Kidney epithelial cell (primary cell): ENCODE data around the gene CAMK2B. TPM values are rescaled to one million over a fixed set of nuclear protein-coding genes. Genes with fewer than 3 reads are reported as not detected.
"Not testable (repeated sequence)": the region's sequence is repeated elsewhere in the genome, so short reads cannot be mapped to it uniquely, and the experiment has no call there.

ENCODE experiments used
- DNase-seq: peaks from one replicate; pipeline ENCODE4 v3.0.0-alpha.2; 2010; ENCODE audit warnings: low read depth
- H3K27me3 ChIP-seq: 2 replicates; pipeline ENCODE4 v1.6.0; 2011; ENCODE audit warnings: low read length; ENCODE audit not compliant: control insufficient read depth, insufficient read depth
- H3K36me3 ChIP-seq: 2 replicates; pipeline ENCODE4 v1.5.1; 2011; ENCODE audit warnings: low read length; ENCODE audit not compliant: control insufficient read depth, insufficient read depth
- H3K4me3 ChIP-seq: 2 replicates; pipeline ENCODE4 v1.5.1; 2011; ENCODE audit warnings: low read depth, mild to moderate bottlenecking, control low read depth, low read length
- total RNA-seq: library from RNA; depleted of rRNA; stranded (reverse); fragments of >200 nt; gene quantifications from 2 replicates; pipeline ENCODE4 v1.2.3, GENCODE V29; 2015
- TF ChIP-seq, protein P1 (sequence below): IDR thresholded peaks from 2 replicates; pipeline ENCODE4 v1.5.1; 2011; ENCODE audit warnings: mild to moderate bottlenecking, moderate library complexity, low read length, control low read depth, inconsistent platforms; ENCODE audit not compliant: insufficient read depth, poor library complexity, severe bottlenecking

Gene CAMK2B
- total RNA-seq, 1 donor from 2014 or later, result not detected

DNA sequence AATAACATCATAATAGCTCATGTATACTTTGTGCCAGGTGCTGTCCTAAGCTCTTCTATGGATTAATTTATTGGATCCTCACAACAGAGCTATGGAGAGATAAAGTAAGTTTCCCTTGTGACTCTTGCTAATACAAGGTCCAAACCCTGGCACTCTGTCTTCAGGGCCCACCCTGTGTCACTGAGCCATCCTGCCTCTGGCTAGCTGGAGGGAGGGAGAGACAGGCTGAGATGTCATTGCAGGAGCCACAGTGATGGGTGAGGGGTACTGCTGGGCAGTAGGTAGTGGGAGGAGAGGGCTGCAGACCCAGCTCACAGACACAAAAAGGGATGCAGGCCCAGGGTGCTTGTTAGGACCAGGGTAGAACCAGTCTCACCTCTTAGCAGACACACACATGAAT is 153.0 kb downstream of the CAMK2B start:
- TF ChIP-seq, protein P1, sequence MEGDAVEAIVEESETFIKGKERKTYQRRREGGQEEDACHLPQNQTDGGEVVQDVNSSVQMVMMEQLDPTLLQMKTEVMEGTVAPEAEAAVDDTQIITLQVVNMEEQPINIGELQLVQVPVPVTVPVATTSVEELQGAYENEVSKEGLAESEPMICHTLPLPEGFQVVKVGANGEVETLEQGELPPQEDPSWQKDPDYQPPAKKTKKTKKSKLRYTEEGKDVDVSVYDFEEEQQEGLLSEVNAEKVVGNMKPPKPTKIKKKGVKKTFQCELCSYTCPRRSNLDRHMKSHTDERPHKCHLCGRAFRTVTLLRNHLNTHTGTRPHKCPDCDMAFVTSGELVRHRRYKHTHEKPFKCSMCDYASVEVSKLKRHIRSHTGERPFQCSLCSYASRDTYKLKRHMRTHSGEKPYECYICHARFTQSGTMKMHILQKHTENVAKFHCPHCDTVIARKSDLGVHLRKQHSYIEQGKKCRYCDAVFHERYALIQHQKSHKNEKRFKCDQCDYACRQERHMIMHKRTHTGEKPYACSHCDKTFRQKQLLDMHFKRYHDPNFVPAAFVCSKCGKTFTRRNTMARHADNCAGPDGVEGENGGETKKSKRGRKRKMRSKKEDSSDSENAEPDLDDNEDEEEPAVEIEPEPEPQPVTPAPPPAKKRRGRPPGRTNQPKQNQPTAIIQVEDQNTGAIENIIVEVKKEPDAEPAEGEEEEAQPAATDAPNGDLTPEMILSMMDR, result no peak
- DNase-seq, result no peak
- H3K36me3 ChIP-seq, result no peaks in the 10 kb centered on the region
- no peaks in the 10 kb centered on the region for H3K27me3 ChIP-seq
- H3K4me3 ChIP-seq, result no peak overlapping the region

DNA sequence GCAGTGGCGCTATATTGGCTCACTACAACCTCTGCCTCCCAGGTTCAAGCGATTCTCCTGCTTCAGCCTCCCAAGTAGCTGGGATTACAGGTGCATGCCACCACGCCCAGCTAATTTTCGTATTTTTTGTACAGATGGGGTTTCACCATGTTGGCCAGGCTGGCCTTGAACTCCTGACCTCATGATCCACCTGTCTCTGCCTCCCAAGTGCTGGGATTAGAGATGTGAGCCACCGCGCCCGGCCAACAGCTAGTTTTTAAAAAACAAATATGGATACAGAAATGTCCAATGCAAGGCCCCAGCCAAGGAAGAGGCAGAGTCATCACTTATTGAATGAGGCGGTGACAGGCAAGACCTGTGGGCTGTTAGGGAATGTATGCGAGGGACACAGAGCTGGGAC is 153.5 kb downstream of the CAMK2B start:
- not testable (repeated sequence) for H3K4me3 ChIP-seq, DNase-seq, H3K36me3 ChIP-seq, H3K27me3 ChIP-seq

DNA sequence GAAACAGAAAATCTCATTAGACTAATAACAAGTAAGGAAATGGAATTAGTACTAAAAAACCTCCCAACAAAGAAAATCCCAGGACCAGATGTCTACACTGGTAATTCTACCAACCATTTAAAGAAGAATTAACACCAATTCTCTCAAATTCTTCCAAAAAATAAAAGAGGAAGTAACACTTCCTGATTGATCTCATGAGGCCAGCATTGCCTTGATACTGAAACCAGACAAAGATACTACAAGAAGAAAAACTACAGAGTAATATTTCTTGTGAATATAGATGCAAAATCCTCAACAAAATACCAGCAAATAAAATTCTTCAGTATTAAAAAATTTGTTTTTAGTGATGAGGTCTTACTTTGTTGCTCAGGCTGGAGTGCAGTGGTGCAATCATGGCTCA is 157.5 kb downstream of the CAMK2B start:
- DNase-seq, result no peak
- H3K36me3 ChIP-seq, result no peaks in the 10 kb centered on the region
- TF ChIP-seq, protein P1, result no peak
- H3K4me3 ChIP-seq, result no peak overlapping the region
- H3K27me3 ChIP-seq, result no peaks in the 10 kb centered on the region

Other genes starting within 250 kb of the CAMK2B start
- gene POLM, start 243.1 kb downstream of the CAMK2B start, total RNA-seq, result 19.8 and 22.1 TPM in 2 replicates
- 81.1 and 82.8 TPM in 2 replicates for gene AEBP1, start 221.2 kb downstream of the CAMK2B start, total RNA-seq
- gene POLD2, start 202.0 kb downstream of the CAMK2B start, total RNA-seq, result 72.8 and 73.0 TPM in 2 replicates
- 1.2 and 3.0 TPM in 2 replicates for gene MYL7, start 184.3 kb downstream of the CAMK2B start, total RNA-seq
- gene GCK, start 136.2 kb downstream of the CAMK2B start, total RNA-seq, result 0.75 and 2.3 TPM in 2 replicates
- 124 and 128 TPM in 2 replicates for gene YKT6, start 124.6 kb downstream of the CAMK2B start, total RNA-seq
- gene NUDCD3, start 165.1 kb upstream of the CAMK2B start, total RNA-seq, result 71.7 and 81.7 TPM in 2 replicates
- gene NPC1L1, start 215.7 kb upstream of the CAMK2B start, total RNA-seq, result 0.96 and 1.5 TPM in 2 replicates
- 67.9 and 96.8 TPM in 2 replicates for gene DDX56, start 248.3 kb upstream of the CAMK2B start, total RNA-seq